GM12878 (cell line): ENCODE measurements around the gene LYPD4. TPM values are rescaled to one million over a fixed set of nuclear protein-coding genes. Genes with fewer than 3 reads are reported as not detected.
A peak's percentile ranks its signal among the peaks of the same experiment; 100 is the strongest.

Experiments used
- CHD2 ChIP-seq: IDR thresholded peaks from 2 replicates; pipeline ENCODE4 v1.6.1; 2011; ENCODE audit warnings: low read depth, low read length, improper control_type of control experiment, borderline replicate concordance
- POLR2AphosphoS2 ChIP-seq: IDR thresholded peaks from 2 replicates; pipeline ENCODE4 v1.6.1; 2011; ENCODE audit warnings: low read depth, mild to moderate bottlenecking, low read length, improper control_type of control experiment, moderate library complexity
- ZNF24 ChIP-seq: fragments of 450-650 bp; IDR thresholded peaks from 2 replicates; pipeline ENCODE4 v1.6.1; 2017; ENCODE audit warnings: antibody characterized with exemption, mild to moderate bottlenecking
- polyA plus RNA-seq, 11 experiments: library from polyadenylated mRNA; depleted of rRNA in 4 of 11; unstranded in 6 of 11; stranded (reverse) in 5 of 11; fragments of >200 nt; fragmentation: Nextera tagmentation in 4 of 11; fragmentation: Illumina TruSeq in 1 of 11; extraction: Ambion mirVana in 4 of 11; extraction: Trizol in 1 of 11; gene quantifications; 1 replicate in 1 of 11; 2 replicates in 10 of 11; pipeline versions ENCODE4 v1.2.1 to v1.2.3, GENCODE V29; 2011 to 2016; ENCODE audit warnings: inconsistent platforms in 2 of 11, missing spikeins in 2 of 11, low read depth in 1 of 11
- total RNA-seq, 4 experiments: library from RNA; depleted of rRNA in 3 of 4; stranded (reverse); fragments of >200 nt in 3 of 4; fragmentation: Illumina TruSeq in 1 of 4; extraction: Trizol in 1 of 4; gene quantifications; 2 replicates each; pipeline versions ENCODE4 v1.2.1 to v1.2.3, GENCODE V29; 2013 to 2021
- TF ChIP-seq, protein P1 (sequence below): fragments of 150-350 bp; IDR thresholded peaks from 2 replicates; pipeline ENCODE4 v1.6.1; 2016; ENCODE audit warnings: low read depth, low read length
- TF ChIP-seq, protein P2 (sequence below): fragments of 450-650 bp; formaldehyde crosslinking; IDR thresholded peaks from 2 replicates; pipeline ENCODE4 v1.4.0; 2020; ENCODE audit warnings: mild to moderate bottlenecking, moderate library complexity

LYPD4 gene
- total and polyA plus RNA-seq, 10 of the 15 experiments (the other 5 are each of a cell fraction or from before 2014, with no cell fraction given) = not detected

DNA sequence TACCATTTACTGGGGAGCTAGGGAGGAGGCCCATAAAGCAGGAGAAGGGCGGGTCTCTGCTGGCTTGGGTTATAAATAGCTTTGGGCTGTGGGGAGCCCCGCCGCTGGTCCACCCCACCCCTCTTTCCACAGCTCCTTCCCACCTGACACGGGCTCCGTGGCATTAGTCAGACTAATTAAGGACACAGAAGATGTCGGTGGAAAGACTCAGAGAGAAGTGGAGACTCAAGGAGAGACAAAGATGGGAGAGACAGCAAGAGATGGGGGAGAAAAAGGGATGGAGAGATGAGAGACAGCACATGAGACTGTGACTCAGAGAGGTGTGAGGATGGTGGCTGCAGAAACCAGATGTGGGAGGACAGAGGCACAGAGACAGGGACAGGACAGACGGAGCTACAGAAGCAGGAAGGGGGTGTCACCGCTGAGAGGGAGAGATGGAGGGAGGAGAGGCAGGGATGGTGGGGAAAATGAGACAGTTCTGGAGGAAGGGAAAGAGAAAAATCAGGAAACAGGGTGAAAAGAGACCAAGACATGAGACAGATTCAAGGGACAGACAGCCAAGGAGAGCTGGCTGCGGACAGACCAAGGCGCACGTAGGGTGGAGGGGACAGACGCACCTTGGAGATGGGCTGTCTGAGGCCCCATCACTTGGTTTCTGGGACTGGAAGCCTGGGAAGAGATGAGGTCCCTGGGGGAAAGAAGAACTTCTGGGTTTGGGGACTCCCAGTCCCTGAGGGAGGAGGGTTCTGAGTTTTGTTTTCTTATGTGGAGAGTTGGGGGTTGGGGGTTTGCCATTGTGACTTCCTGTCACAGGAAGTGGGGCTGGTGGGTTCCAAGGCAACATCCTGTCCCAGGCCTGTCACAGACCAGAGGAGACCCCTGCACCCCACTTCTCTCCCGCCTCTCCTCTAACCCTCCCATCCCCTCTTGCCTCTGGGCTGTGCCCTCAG is 42.6 kb upstream of the LYPD4 start (continued):
- TF ChIP-seq, protein P1, sequence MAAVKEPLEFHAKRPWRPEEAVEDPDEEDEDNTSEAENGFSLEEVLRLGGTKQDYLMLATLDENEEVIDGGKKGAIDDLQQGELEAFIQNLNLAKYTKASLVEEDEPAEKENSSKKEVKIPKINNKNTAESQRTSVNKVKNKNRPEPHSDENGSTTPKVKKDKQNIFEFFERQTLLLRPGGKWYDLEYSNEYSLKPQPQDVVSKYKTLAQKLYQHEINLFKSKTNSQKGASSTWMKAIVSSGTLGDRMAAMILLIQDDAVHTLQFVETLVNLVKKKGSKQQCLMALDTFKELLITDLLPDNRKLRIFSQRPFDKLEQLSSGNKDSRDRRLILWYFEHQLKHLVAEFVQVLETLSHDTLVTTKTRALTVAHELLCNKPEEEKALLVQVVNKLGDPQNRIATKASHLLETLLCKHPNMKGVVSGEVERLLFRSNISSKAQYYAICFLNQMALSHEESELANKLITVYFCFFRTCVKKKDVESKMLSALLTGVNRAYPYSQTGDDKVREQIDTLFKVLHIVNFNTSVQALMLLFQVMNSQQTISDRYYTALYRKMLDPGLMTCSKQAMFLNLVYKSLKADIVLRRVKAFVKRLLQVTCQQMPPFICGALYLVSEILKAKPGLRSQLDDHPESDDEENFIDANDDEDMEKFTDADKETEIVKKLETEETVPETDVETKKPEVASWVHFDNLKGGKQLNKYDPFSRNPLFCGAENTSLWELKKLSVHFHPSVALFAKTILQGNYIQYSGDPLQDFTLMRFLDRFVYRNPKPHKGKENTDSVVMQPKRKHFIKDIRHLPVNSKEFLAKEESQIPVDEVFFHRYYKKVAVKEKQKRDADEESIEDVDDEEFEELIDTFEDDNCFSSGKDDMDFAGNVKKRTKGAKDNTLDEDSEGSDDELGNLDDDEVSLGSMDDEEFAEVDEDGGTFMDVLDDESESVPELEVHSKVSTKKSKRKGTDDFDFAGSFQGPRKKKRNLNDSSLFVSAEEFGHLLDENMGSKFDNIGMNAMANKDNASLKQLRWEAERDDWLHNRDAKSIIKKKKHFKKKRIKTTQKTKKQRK = no peak
- no peak for TF ChIP-seq ZNF24
- TF ChIP-seq, protein P2, sequence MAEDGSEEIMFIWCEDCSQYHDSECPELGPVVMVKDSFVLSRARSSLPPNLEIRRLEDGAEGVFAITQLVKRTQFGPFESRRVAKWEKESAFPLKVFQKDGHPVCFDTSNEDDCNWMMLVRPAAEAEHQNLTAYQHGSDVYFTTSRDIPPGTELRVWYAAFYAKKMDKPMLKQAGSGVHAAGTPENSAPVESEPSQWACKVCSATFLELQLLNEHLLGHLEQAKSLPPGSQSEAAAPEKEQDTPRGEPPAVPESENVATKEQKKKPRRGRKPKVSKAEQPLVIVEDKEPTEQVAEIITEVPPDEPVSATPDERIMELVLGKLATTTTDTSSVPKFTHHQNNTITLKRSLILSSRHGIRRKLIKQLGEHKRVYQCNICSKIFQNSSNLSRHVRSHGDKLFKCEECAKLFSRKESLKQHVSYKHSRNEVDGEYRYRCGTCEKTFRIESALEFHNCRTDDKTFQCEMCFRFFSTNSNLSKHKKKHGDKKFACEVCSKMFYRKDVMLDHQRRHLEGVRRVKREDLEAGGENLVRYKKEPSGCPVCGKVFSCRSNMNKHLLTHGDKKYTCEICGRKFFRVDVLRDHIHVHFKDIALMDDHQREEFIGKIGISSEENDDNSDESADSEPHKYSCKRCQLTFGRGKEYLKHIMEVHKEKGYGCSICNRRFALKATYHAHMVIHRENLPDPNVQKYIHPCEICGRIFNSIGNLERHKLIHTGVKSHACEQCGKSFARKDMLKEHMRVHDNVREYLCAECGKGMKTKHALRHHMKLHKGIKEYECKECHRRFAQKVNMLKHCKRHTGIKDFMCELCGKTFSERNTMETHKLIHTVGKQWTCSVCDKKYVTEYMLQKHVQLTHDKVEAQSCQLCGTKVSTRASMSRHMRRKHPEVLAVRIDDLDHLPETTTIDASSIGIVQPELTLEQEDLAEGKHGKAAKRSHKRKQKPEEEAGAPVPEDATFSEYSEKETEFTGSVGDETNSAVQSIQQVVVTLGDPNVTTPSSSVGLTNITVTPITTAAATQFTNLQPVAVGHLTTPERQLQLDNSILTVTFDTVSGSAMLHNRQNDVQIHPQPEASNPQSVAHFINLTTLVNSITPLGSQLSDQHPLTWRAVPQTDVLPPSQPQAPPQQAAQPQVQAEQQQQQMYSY (CRISPR knock-in tag) = no peak
- TF ChIP-seq POLR2AphosphoS2 = no peak; the same call in 1 of the 2 replicates
- TF ChIP-seq CHD2 = peak; percentile 70
